ENCODE results near the gene ACADVL.
"Not testable (repeated sequence)": the region's sequence is repeated elsewhere in the genome, so short reads cannot be mapped to it uniquely, and the experiment has no call there.

Gene ACADVL

GRCh38 chr17:7234083-7234951, 14.6 kb downstream of the ACADVL start, which contains the start of gene DVL2:
TSS of gene DVL2 (minus strand) at chr17:7234517. CDS start at chr17:7234262, 255 bp downstream.
- peak; percentile 87 to 89 (median 87) for DNase-seq (ENCODE audit: low read depth in 3 of 3, low spot score in 1 of 3)

GRCh38 chr17:7235693-7236665, 16.2 kb downstream of the ACADVL start:
- DNase-seq (ENCODE audit: low read depth in 3 of 3, low spot score in 1 of 3), result no peak

- DNase-seq (ENCODE audit: low read depth in 3 of 3, low spot score in 1 of 3), result no peak
These were observed 17.1 kb downstream of the ACADVL start for GRCh38 chr17:7236808-7237207.

GRCh38 chr17:7237266-7237760, 17.6 kb downstream of the ACADVL start:
- DNase-seq (ENCODE audit: low read depth in 3 of 3, low spot score in 1 of 3), result no peak

- DNase-seq (ENCODE audit: low read depth in 3 of 3, low spot score in 1 of 3), result peak; percentile 54 to 79 (median 71)
These were observed 18.2 kb downstream of the ACADVL start for GRCh38 chr17:7237761-7238419.

- no peak for DNase-seq (ENCODE audit: low read depth in 3 of 3, low spot score in 1 of 3)
These were observed 18.8 kb downstream of the ACADVL start for GRCh38 chr17:7238420-7239090.

- DNase-seq (ENCODE audit: low read depth in 3 of 3, low spot score in 1 of 3), result peak; percentile 95 to 97 (median 97)
These were observed 19.6 kb downstream of the ACADVL start, which contains the start of gene PHF23 for GRCh38 chr17:7239091-7240027. TSS of gene PHF23 (minus strand) at chr17:7239457. CDS start at chr17:7239279, 178 bp downstream.

GRCh38 chr17:7240375-7240774, 20.6 kb downstream of the ACADVL start:
- no peak for DNase-seq (ENCODE audit: low read depth in 3 of 3, low spot score in 1 of 3)

- no peak for DNase-seq (ENCODE audit: low read depth in 3 of 3, low spot score in 1 of 3)
These were observed 21.5 kb downstream of the ACADVL start for GRCh38 chr17:7241090-7241733.

GRCh38 chr17:7241783-7242716, 22.3 kb downstream of the ACADVL start, which contains the start of gene GABARAP:
TSS of gene GABARAP (minus strand) at chr17:7242449. CDS start at chr17:7242330, 119 bp downstream.
- peak; percentile 79 to 94 (median 92) for DNase-seq (ENCODE audit: low read depth in 3 of 3, low spot score in 1 of 3)

- peak; percentile 81 to 85 (median 84) for DNase-seq (ENCODE audit: low read depth in 3 of 3, low spot score in 1 of 3)
These were observed 23.1 kb downstream of the ACADVL start for GRCh38 chr17:7242717-7243452.

GRCh38 chr17:7243453-7243729, 23.7 kb downstream of the ACADVL start:
- no peak for DNase-seq (ENCODE audit: low read depth in 3 of 3, low spot score in 1 of 3)

GRCh38 chr17:7243838-7244237, 24.1 kb downstream of the ACADVL start:
- not testable (repeated sequence) for DNase-seq (ENCODE audit: low read depth in 3 of 3, low spot score in 1 of 3)

GRCh38 chr17:7246779-7247178, 27.0 kb downstream of the ACADVL start:
- DNase-seq (ENCODE audit: low read depth in 3 of 3, low spot score in 1 of 3), result no peak

- DNase-seq (ENCODE audit: low read depth in 3 of 3, low spot score in 1 of 3), result no peak
These were observed 29.1 kb downstream of the ACADVL start for GRCh38 chr17:7248796-7249195.

- DNase-seq (ENCODE audit: low read depth in 3 of 3, low spot score in 1 of 3), result no peak
These were observed 29.5 kb downstream of the ACADVL start for GRCh38 chr17:7249214-7249613.

GRCh38 chr17:7249830-7250229, 30.1 kb downstream of the ACADVL start:
- no peak for DNase-seq (ENCODE audit: low read depth in 3 of 3, low spot score in 1 of 3)

Data from stimulated activated CD4-positive, alpha-beta T cell treated with anti-CD3 and anti-CD28 coated beads, TNF-alpha, amount 100 ng/mL, for 1 hour (primary cell).